Naive B cell (primary cell): ENCODE measurements around the gene MITF. TPM values are rescaled to one million over a fixed set of nuclear protein-coding genes. Genes with fewer than 3 reads are reported as not detected.

Experiments
- ATAC-seq, 2 donors: fragments of 150-1000 bp; cut with Tn5 transposase; 2 replicates each; pipeline ENCODE4 v1.10.0; 2021; ENCODE audit warnings: low read depth in 2 of 2, mild to moderate bottlenecking in 2 of 2, moderate library complexity in 2 of 2
- DNase-seq: peaks from one replicate; pipeline ENCODE4 v3.0.0; 2022
- H3K27ac Mint-ChIP-seq, 6 donors: one replicate each; pipeline ENCODE4 v1.8.0; 2020 to 2022; ENCODE audit warnings: mild to moderate bottlenecking in 6 of 6, mixed read lengths in 6 of 6, moderate library complexity in 5 of 6, inconsistent platforms in 2 of 6
- H3K27me3 Mint-ChIP-seq, 3 donors: one replicate each; pipeline ENCODE4 v1.8.0; 2021 to 2022; ENCODE audit warnings: mixed read lengths in 3 of 3, mild to moderate bottlenecking in 1 of 3
- H3K36me3 Mint-ChIP-seq, 2 donors: one replicate each; pipeline ENCODE4 v1.8.0; 2020 to 2022; ENCODE audit warnings: mixed read lengths in 2 of 2, inconsistent platforms in 1 of 2, mild to moderate bottlenecking in 1 of 2
- H3K4me1 Mint-ChIP-seq, 3 donors: one replicate each; pipeline ENCODE4 v1.8.0; 2020 to 2022; ENCODE audit warnings: mixed read lengths in 3 of 3, inconsistent platforms in 1 of 3, mild to moderate bottlenecking in 1 of 3, moderate library complexity in 1 of 3
- H3K4me3 Mint-ChIP-seq, 8 donors: one replicate each; pipeline ENCODE4 v1.8.0; 2020 to 2022; ENCODE audit warnings: mild to moderate bottlenecking in 8 of 8, mixed read lengths in 8 of 8, moderate library complexity in 8 of 8, inconsistent platforms in 2 of 8
- H3K9me3 Mint-ChIP-seq, 7 donors: one replicate each; pipeline ENCODE4 v1.8.0; 2020 to 2022; ENCODE audit warnings: mixed read lengths in 7 of 7, mild to moderate bottlenecking in 5 of 7, inconsistent platforms in 2 of 7, moderate library complexity in 1 of 7
- polyA plus RNA-seq, 6 donors: library from polyadenylated mRNA; unstranded; fragments of 300-500 nt; fragmentation: Illumina TruSeq; gene quantifications; one replicate each; pipeline ENCODE4 v1.2.3, GENCODE V29; 2021; ENCODE audit warnings: low read depth in 6 of 6

MITF gene
- polyA plus RNA-seq, 6 donors from 2014 or later = 0.26 to 0.90 (median 0.32) TPM; not detected in 3

GRCh38 chr3:69751074-69751476, 11.8 kb downstream of the MITF start:
- Mint-ChIP-seq H3K27me3 (no peaks in the 10 kb centered on the region), H3K9me3 (peaks cover 3 to 20% (median 4%) of the 10 kb centered on the region in 7 donors), H3K27ac (no peak overlapping the region), H3K4me1 (peaks cover 0 to 3% (median 0%) of the 10 kb centered on the region in 3 donors), H3K36me3 (no peaks in the 10 kb centered on the region), H3K4me3 (no peak overlapping the region)
- ATAC-seq = no peak
- DNase-seq = no peak

DNA sequence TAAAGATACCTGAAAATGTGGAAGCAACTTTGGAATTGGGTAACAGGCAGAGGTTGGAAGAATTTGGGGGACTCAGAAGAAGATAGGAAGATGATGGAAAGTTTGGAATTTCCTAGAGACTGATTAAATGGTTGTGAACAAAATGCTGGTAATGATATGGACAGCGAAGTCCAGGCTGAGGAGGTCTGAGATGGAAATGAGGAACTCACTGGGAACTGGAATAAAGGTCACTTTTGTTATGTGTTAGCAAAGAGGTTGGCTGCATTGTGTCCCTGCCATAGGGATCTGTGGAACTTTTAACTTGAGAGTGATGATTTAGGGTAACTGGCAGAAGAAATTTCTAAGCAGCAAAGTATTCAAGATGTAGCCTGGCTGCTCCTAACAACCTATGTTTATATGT, 13.0 kb downstream of the MITF start:
- ATAC-seq = no peak
- H3K9me3 Mint-ChIP-seq = peaks cover 3 to 20% (median 7%) of the 10 kb centered on the region in 7 donors
- no peak overlapping the region for H3K27ac Mint-ChIP-seq
- no peaks in the 10 kb centered on the region for H3K36me3 Mint-ChIP-seq
- no peak for DNase-seq
- peaks cover 0 to 3% (median 0%) of the 10 kb centered on the region in 3 donors for H3K4me1 Mint-ChIP-seq
- no peaks in the 10 kb centered on the region for H3K27me3 Mint-ChIP-seq
- H3K4me3 Mint-ChIP-seq = no peak overlapping the region

DNA sequence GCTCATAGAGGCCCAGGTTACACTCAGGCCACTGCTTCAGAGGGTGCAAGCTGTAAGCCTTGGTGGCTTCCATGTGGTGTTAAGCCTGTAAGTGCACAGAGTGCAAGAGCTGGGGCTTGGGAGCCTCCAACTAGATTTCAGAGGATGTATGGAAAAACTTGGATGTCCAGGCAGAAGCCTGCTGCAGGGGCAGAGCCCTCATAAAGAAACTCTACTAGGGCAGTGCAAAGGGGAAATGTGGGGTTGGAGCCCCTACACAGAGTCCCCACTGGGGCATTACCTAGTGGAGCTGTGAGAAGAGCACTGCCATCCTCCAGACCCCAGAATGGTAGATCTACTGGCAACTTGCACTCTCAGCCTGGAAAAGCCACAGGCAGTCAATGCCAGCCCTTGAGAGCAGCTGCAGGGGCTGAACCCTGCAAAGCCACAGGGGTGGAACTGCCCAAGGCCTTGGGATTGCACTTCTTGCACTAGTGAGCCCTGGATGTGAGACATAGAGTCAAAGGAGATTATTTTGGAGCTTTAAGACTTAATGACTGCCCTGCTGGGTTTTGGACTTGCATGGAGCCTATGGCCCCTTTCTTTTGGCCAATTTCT, 14.0 kb downstream of the MITF start:
- no peaks in the 10 kb centered on the region for H3K4me1 Mint-ChIP-seq
- H3K36me3 Mint-ChIP-seq = no peaks in the 10 kb centered on the region
- H3K9me3 Mint-ChIP-seq = peaks cover 3 to 20% (median 7%) of the 10 kb centered on the region in 7 donors
- no peak overlapping the region for H3K27ac Mint-ChIP-seq
- no peak overlapping the region for H3K4me3 Mint-ChIP-seq
- no peaks in the 10 kb centered on the region for H3K27me3 Mint-ChIP-seq
- DNase-seq (no peak), ATAC-seq (no peak)

- H3K27ac Mint-ChIP-seq = no peak overlapping the region
- peaks cover 3 to 20% (median 7%) of the 10 kb centered on the region in 7 donors for H3K9me3 Mint-ChIP-seq
- no peaks in the 10 kb centered on the region for H3K4me1 Mint-ChIP-seq
- peak overlapping the region in 1 of 8 donors; percentile 22 for H3K4me3 Mint-ChIP-seq
- ATAC-seq = no peak
- no peaks in the 10 kb centered on the region for H3K27me3 Mint-ChIP-seq
- H3K36me3 Mint-ChIP-seq = no peaks in the 10 kb centered on the region
- DNase-seq = no peak
Measured at GRCh38 chr3:69755795-69756194, 16.5 kb downstream of the MITF start.

GRCh38 chr3:69761896-69762767, 22.9 kb downstream of the MITF start:
- Mint-ChIP-seq H3K36me3 (no peaks in the 10 kb centered on the region), H3K27me3 (no peaks in the 10 kb centered on the region), H3K27ac (no peak overlapping the region), H3K9me3 (no peaks in the 10 kb centered on the region), H3K4me3 (no peak overlapping the region), H3K4me1 (peaks cover 0 to 6% (median 0%) of the 10 kb centered on the region in 3 donors)
- ATAC-seq = no peak
- DNase-seq = no peak

DNA sequence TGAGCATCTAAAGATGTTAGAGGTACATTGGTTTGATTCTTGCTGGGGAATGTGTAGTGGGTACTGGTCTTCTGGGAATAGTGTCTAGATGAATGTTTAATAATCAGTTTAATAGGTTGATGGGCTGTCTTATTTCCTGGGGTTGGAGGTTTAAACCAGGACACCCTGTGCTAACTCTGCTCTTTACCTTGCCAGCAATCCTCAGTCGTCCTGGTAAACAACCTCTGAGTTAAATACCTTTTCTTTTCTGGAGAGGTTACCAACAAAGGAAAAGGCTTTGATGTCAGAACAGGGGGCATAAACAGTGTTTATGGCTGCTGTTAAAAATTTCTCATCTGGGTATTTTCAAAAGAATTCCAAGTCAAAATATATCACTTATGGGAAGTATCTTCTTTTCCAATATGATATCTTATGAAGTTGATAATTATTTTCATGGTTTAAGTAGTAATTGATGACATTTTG, 23.5 kb downstream of the MITF start:
- Mint-ChIP-seq H3K27me3 (no peaks in the 10 kb centered on the region), H3K36me3 (no peaks in the 10 kb centered on the region), H3K27ac (no peak overlapping the region), H3K4me1 (peaks cover 0 to 6% (median 0%) of the 10 kb centered on the region in 3 donors), H3K4me3 (no peak overlapping the region), H3K9me3 (no peaks in the 10 kb centered on the region)
- ATAC-seq (no peak), DNase-seq (no peak)

DNA sequence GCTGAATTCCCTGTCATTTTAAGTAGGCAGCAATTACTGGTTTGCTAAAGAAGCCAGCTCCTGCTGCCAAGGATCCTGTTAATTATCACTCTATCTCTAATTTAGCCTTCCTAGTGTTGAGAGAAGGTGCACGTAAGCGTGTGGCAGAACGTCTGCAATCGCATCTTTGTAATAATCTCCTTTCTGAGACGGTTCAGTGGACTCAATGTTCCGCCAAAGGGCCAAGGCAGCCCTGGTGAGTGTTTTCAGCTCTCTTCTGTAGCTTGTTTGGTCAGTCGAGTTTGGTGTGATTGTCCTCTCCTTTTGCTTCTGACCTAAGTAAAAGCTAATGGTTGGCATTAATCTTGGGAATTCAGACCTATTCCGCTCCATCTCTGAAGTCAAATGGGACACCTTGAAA, 24.2 kb downstream of the MITF start:
- H3K4me3 Mint-ChIP-seq = no peak overlapping the region
- H3K27me3 Mint-ChIP-seq = peaks cover 0 to 4% (median 0%) of the 10 kb centered on the region in 3 donors
- H3K36me3 Mint-ChIP-seq = no peaks in the 10 kb centered on the region
- DNase-seq = no peak
- no peak overlapping the region for H3K27ac Mint-ChIP-seq
- no peaks in the 10 kb centered on the region for H3K9me3 Mint-ChIP-seq
- ATAC-seq = no peak
- peaks cover 0 to 6% (median 0%) of the 10 kb centered on the region in 3 donors for H3K4me1 Mint-ChIP-seq

DNA sequence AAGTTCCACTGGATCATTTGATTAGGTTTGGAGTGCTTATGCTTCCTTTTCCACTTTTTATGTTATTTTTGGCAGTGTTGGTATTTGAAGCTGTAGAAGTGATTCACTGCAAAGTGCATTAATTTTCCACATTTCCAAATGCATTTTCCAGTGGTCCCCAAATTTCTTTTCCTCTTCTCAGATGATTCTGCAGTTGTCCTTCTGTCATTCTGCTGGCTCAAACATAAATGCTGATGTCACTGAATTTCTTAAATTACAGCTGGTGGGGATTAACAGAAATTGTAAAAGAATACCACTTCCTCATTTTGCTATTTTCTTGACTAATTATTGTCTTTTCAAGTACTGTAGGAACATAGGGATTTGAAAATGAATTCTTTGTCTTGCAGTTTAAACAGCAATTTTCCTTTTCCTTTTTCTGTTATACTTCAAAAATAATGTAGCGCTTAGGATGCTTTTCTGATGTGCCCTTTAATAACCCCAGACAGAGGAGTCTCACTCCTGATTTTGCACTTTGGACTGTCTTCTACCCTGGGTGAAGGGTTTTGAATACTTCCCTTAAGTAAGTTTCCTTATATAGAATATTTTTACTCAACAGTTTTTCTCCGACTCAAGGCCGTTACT, 25.0 kb downstream of the MITF start:
- ATAC-seq = no peak

DNA sequence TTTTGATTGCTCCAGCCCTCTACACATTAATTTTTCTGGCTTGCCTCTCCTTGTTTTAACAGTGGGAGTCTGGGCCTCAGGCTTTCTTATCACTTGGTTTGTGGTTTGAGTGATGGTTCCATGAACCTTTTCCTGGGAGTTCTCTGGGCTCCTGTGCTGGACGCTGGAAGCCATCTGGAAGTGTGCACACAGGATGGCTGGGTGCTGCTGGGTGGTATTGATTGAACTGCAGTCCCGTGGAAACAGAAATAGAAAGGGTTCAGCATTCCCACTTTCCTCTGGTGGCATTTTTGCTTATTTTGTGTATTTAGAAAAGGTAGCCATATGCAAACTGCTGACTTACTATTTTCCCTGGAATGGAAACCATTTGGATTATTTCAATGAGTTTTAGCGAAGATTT, 25.6 kb downstream of the MITF start:
- Mint-ChIP-seq H3K27ac (no peak overlapping the region), H3K27me3 (peaks cover 0 to 4% (median 0%) of the 10 kb centered on the region in 3 donors), H3K4me3 (no peak overlapping the region), H3K36me3 (no peaks in the 10 kb centered on the region), H3K4me1 (peaks cover 0 to 6% (median 0%) of the 10 kb centered on the region in 3 donors), H3K9me3 (no peaks in the 10 kb centered on the region)
- no peak for DNase-seq
- no peak for ATAC-seq

More for the DNA sequence above, 25.0 kb downstream of the MITF start:
- Mint-ChIP-seq H3K9me3 (no peaks in the 10 kb centered on the region), H3K27me3 (peaks cover 0 to 4% (median 0%) of the 10 kb centered on the region in 3 donors), H3K36me3 (no peaks in the 10 kb centered on the region), H3K4me3 (no peak overlapping the region), H3K27ac (no peak overlapping the region), H3K4me1 (peaks cover 0 to 6% (median 0%) of the 10 kb centered on the region in 3 donors)
- DNase-seq = no peak

- Mint-ChIP-seq H3K9me3 (no peaks in the 10 kb centered on the region), H3K4me3 (no peak overlapping the region), H3K36me3 (no peaks in the 10 kb centered on the region), H3K27me3 (peaks cover 0 to 4% (median 0%) of the 10 kb centered on the region in 3 donors), H3K4me1 (peaks cover 0 to 6% (median 0%) of the 10 kb centered on the region in 3 donors), H3K27ac (no peak overlapping the region)
- DNase-seq (no peak), ATAC-seq (no peak)
Measured at GRCh38 chr3:69766638-69767037, 27.4 kb downstream of the MITF start.

GRCh38 chr3:69767571-69767970, 28.3 kb downstream of the MITF start:
- no peak for ATAC-seq
- no peak overlapping the region for H3K4me3 Mint-ChIP-seq

DNA sequence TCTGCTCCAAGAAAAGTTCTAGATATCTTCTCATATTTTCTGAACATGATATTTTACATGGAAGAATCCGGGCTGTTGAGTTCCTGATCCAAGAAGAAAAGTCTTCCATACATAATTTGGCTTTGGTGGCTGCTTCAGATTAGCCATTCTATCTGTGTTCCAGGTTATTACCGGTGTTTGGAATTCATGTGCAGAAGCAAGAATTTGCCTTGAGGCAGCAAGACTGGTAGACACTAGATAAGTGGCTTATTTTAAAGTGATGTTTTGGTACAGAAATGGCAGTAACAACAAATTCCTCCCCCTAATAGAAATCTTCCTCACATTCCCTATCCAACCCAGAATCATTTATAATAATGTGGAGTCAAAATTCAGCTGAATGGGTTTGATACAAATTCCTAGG, 29.2 kb downstream of the MITF start:
- Mint-ChIP-seq H3K9me3 (no peaks in the 10 kb centered on the region), H3K36me3 (no peaks in the 10 kb centered on the region), H3K4me3 (no peak overlapping the region), H3K27me3 (peaks cover 0 to 4% (median 0%) of the 10 kb centered on the region in 3 donors), H3K27ac (no peak overlapping the region), H3K4me1 (peaks cover 0 to 6% (median 0%) of the 10 kb centered on the region in 3 donors)
- DNase-seq = no peak
- no peak for ATAC-seq

More at GRCh38 chr3:69767571-69767970, 28.3 kb downstream of the MITF start:
- H3K27ac Mint-ChIP-seq = no peak overlapping the region
- DNase-seq = no peak
- no peaks in the 10 kb centered on the region for H3K36me3 Mint-ChIP-seq
- H3K9me3 Mint-ChIP-seq = no peaks in the 10 kb centered on the region
- peaks cover 0 to 6% (median 0%) of the 10 kb centered on the region in 3 donors for H3K4me1 Mint-ChIP-seq
- peaks cover 0 to 4% (median 0%) of the 10 kb centered on the region in 3 donors for H3K27me3 Mint-ChIP-seq

DNA sequence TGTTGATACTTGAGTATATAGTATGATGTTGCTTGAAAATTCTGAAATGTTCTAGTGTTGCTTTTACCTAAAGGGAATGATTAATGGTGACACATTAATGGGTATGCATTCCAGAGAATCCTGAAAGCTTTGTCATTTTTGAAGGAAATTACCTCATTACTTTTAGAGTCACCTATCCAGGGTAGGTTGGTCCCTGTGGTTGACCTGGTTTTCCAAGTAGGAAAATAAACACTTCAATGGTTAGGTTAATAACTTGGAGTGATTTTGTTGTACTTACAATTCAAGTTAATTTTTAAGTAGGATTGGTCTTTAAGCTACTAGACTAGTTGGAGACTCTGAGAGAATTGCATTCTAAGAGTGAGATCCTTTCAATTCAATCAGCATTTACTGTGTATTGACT, 31.0 kb downstream of the MITF start:
- Mint-ChIP-seq H3K4me3 (no peak overlapping the region), H3K27me3 (peaks cover 0 to 4% (median 0%) of the 10 kb centered on the region in 3 donors), H3K4me1 (no peaks in the 10 kb centered on the region), H3K36me3 (no peaks in the 10 kb centered on the region), H3K9me3 (no peaks in the 10 kb centered on the region), H3K27ac (no peak overlapping the region)
- ATAC-seq (no peak), DNase-seq (no peak)
